Peyer's patch (tissue), 4 donors: ENCODE data around the gene C4orf17. TPM values are rescaled to one million over a fixed set of nuclear protein-coding genes. Genes with fewer than 3 reads are reported as not detected.

Experiments
- DNase-seq, 3 donors: peaks; one replicate each; pipeline ENCODE4 v3.0.0-alpha.2; 2017 to 2019
- H3K27ac ChIP-seq, 4 donors: fragments of 200-600 bp; sonication (generic); one replicate each; pipeline ENCODE4 v1.5.1; 2016 to 2019
- H3K27me3 ChIP-seq, 2 donors: fragments of 200-600 bp; sonication (generic); one replicate each; pipeline ENCODE4 v1.5.1; 2019
- H3K36me3 ChIP-seq, 3 donors: fragments of 200-600 bp; sonication (generic); one replicate each; pipeline ENCODE4 v1.5.1; 2016 to 2019
- H3K4me1 ChIP-seq, 4 donors: fragments of 200-600 bp; sonication (generic); one replicate each; pipeline ENCODE4 v1.5.1; 2016 to 2019
- H3K4me3 ChIP-seq, 4 donors: fragments of 200-600 bp; sonication (generic); 1 replicate in 3 of 4; 2 replicates in 1 of 4; pipeline ENCODE4 v1.5.1; 2016 to 2019; ENCODE audit warnings: mild to moderate bottlenecking in 1 of 4
- H3K9me3 ChIP-seq, 4 donors: fragments of 200-600 bp; sonication (generic); one replicate each; pipeline ENCODE4 v1.5.1; 2016 to 2019; ENCODE audit warnings: mild to moderate bottlenecking in 1 of 4
- POLR2A ChIP-seq, 2 donors: fragments of 450-650 bp; IDR thresholded peaks; one replicate each; pipeline ENCODE4 v1.5.1; 2017; ENCODE audit warnings: antibody characterized with exemption in 2 of 2, mild to moderate bottlenecking in 2 of 2, moderate library complexity in 2 of 2
- total RNA-seq, 4 donors: library from RNA; depleted of rRNA; stranded (reverse); fragments of >200 nt; gene quantifications; one replicate each; pipeline ENCODE4 v1.1.0, GENCODE V29; 2016
- TF ChIP-seq, protein P1 (sequence below), 6 experiments: fragments of 450-650 bp in 4 of 6; fragments of 200-600 bp in 2 of 6; sonication (generic) in 1 of 6; IDR thresholded peaks; one replicate each; pipeline ENCODE4 v1.5.1; 2017 to 2019; ENCODE audit warnings: antibody characterized with exemption in 6 of 6, mild to moderate bottlenecking in 3 of 6, moderate library complexity in 1 of 6

C4orf17 gene
- total RNA-seq, 4 donors from 2014 or later: not detected

DNA sequence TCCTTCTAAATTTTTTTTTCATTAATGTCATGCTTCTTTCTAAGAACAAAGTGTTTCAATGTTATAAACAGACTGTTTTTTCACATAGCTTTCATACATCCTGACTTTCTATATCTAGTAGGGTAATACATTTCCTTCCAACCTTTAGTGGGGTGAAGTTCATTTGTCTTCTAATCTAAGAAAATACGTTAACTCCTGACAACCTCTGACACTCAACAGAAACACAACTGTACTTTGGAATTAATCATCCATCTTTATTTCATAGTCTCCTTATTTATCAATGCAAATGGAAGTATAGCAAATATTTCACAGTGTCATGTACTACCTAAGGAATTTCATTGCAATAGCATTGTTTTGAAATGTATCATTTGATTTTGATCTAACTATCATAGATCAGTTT is 61.1 kb downstream of the C4orf17 start:
- Histone ChIP-seq H3K4me1 (peaks cover 0 to 8% (median 0%) of the 10 kb centered on the region in 4 donors), H3K4me3 (no peak overlapping the region), H3K27me3 (no peaks in the 10 kb centered on the region), H3K36me3 (no peaks in the 10 kb centered on the region), H3K9me3 (no peaks in the 10 kb centered on the region), H3K27ac (peak overlapping the region in 1 of 4 donors; percentile 53)
- DNase-seq: no peak
- TF ChIP-seq, protein P1, sequence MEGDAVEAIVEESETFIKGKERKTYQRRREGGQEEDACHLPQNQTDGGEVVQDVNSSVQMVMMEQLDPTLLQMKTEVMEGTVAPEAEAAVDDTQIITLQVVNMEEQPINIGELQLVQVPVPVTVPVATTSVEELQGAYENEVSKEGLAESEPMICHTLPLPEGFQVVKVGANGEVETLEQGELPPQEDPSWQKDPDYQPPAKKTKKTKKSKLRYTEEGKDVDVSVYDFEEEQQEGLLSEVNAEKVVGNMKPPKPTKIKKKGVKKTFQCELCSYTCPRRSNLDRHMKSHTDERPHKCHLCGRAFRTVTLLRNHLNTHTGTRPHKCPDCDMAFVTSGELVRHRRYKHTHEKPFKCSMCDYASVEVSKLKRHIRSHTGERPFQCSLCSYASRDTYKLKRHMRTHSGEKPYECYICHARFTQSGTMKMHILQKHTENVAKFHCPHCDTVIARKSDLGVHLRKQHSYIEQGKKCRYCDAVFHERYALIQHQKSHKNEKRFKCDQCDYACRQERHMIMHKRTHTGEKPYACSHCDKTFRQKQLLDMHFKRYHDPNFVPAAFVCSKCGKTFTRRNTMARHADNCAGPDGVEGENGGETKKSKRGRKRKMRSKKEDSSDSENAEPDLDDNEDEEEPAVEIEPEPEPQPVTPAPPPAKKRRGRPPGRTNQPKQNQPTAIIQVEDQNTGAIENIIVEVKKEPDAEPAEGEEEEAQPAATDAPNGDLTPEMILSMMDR (IDR thresholded peaks at IDR 0.05): no peak
- TF ChIP-seq POLR2A (IDR thresholded peaks at IDR 0.05): no peak

DNA sequence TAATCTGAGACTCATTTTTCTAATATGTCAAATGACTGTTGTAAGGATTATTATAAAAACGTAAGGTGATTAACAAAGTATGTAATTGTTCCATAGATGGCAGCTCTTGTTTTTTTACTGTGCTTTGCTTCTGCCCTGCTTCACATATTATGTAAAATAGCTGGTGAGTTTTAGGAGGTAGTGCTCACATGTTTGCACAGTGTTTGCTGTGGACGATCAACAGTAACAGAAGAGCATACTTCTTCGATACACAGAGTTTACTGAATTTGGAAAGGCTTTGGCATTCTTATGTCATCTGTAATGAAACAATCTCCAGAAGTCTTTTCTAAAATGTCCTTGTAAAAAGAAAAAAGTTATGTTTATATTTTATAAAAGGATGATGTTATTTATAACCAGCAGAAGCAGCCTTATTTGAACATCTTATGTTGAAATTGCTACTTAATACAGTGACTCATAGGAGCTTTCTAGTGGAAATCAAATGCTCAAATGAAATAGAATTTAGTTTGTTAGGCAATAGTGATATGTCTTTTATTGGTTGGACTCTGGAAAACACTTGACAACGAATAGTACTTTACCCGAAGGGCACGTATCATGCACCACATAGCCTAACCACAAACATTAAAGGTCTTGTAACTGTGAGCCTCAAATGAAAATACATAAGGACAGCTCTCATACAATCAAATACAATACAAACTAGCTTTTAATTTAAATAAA is 61.9 kb downstream of the C4orf17 start:
- Histone ChIP-seq H3K4me1 (peaks cover 0 to 8% (median 0%) of the 10 kb centered on the region in 4 donors), H3K27me3 (no peaks in the 10 kb centered on the region), H3K4me3 (no peak overlapping the region), H3K36me3 (no peaks in the 10 kb centered on the region), H3K27ac (peak overlapping the region in 2 of 4 donors; percentile 26 to 53), H3K9me3 (no peaks in the 10 kb centered on the region)
- TF ChIP-seq, protein P1 (IDR thresholded peaks at IDR 0.05): no peak
- peak in 1 of 2 donors; percentile 34 for TF ChIP-seq POLR2A (IDR thresholded peaks at IDR 0.05)
- DNase-seq: no peak

DNA sequence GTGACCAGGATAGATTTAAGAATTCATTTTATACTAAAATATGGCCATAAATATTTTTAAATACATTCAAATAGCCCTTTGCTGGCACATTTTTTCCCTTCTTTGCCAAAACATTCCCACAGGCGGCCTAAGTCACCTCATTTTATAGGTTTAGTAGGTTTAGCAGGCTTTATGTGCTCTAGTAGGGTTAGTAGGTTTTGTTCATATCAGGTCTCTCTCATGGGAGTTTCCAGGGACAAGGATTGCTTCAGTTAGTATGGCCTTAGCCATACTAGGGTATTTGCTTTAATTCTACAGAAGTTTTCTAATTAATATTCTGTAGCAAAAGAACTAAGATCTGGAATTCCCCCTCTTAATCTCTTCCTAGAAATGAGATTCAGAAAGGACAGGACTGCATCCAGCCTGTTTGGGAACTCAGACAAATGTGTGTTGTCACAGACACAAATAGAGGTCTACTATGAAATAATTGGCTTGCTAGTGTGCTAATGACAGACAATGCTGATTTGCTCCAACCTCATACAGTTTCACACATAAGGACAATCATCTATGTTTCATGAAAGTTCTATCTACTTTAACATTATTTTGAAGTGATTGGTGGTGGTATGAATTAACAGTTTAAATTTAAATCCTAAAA is 63.0 kb downstream of the C4orf17 start:
- TF ChIP-seq, protein P1 (IDR thresholded peaks at IDR 0.05): no peak
- no peak for TF ChIP-seq POLR2A (IDR thresholded peaks at IDR 0.05)
- peaks cover 0 to 8% (median 0%) of the 10 kb centered on the region in 4 donors for H3K4me1 ChIP-seq
- DNase-seq: no peak

DNA sequence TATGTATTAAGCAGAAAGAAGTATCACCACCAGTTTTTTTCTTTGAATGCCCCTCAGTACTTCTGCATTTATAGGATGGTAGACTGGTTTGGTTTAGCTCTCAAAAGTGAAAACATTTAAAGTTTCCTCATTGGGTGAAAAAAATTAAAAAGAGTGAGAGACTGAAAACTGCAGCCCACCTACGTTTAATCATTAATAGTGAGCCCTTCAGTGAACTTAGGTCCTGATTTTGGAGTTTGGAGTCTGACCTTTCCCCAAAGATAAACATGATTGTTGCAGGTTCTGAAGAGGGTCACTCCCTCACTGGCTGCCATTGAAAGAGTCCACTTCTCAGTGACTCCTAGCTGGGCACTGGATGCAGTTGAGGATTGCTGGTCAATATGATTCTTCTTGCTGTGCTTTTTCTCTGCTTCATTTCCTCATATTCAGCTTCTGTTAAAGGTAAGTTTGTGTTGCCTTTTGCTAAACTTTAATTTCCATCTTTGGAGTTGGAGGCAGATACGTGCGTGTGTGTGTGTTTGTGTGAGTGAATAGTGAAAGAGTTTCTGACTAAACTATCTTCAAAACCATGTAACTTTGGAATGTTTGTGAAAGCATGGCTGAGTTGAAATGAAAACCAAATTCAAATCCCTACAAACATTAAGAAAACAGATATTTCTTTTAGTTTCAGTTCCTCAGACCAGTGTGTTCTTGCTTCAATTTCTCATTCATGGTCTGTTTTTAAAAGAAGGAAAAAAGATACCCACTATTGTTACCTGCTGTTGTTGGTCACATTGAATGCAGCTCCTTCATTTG is 63.9 kb downstream of the C4orf17 start, which contains the start of gene MTTP:
Gene MTTP, plus strand, starts transcription at position 295 of the 795 bp plus-strand sequence. Its CDS starts 86 bp downstream, at position 381.
- peak within 1 kb of the TSS in 3 of 4 donors; percentile 29 to 53 (median 47) for H3K27ac ChIP-seq
- peak in 1 of 2 donors; percentile 58 for TF ChIP-seq POLR2A (IDR thresholded peaks at IDR 0.05)
- TF ChIP-seq, protein P1 (IDR thresholded peaks at IDR 0.05): no peak
- H3K36me3 ChIP-seq: no peaks in the 10 kb centered on the region
- peak within 1 kb of the TSS in 2 of 4 donors; percentile 43 to 47 for H3K4me3 ChIP-seq
- DNase-seq: peak in 1 of 3 donors; percentile 59
- no peaks in the 10 kb centered on the region for H3K9me3 ChIP-seq
- peaks cover 0 to 8% (median 0%) of the 10 kb centered on the region in 4 donors for H3K4me1 ChIP-seq
- H3K27me3 ChIP-seq: no peaks in the 10 kb centered on the region

More for the DNA sequence above, 63.0 kb downstream of the C4orf17 start:
- H3K27ac ChIP-seq: peak overlapping the region in 2 of 4 donors; percentile 26 to 53
- no peak overlapping the region for H3K4me3 ChIP-seq
- H3K36me3 ChIP-seq: no peaks in the 10 kb centered on the region
- H3K27me3 ChIP-seq: no peaks in the 10 kb centered on the region
- no peaks in the 10 kb centered on the region for H3K9me3 ChIP-seq

DNA sequence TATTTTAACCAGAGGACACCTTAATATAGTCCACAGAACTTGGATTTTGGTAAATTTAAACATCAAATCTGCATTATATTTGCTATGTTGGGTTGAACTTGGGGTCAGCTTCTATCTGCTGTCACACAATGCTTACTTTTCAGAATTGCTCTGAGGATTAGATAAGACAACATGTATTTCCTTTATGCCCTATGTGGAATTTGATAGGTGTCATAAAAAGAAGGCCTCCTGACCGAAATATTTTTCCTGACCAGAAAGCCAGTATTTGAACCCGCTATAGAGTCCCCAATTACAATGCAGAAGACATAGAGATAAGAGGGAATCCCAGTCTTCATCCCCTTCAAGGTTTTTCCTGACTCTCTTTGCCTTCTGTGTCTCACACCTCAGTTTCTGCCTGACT is 67.9 kb downstream of the C4orf17 start:
- Histone ChIP-seq H3K27ac (peak overlapping the region in 1 of 4 donors; percentile 11), H3K4me1 (peaks cover 0 to 6% (median 0%) of the 10 kb centered on the region in 4 donors), H3K4me3 (peak overlapping the region in 2 of 4 donors; percentile 35 to 43), H3K36me3 (no peaks in the 10 kb centered on the region), H3K9me3 (no peaks in the 10 kb centered on the region), H3K27me3 (no peaks in the 10 kb centered on the region)
- DNase-seq: no peak
- TF ChIP-seq, protein P1 (IDR thresholded peaks at IDR 0.05): no peak
- no peak for TF ChIP-seq POLR2A (IDR thresholded peaks at IDR 0.05)
